H1 (cell line): ENCODE data around the gene ADM5. TPM values are rescaled to one million over a fixed set of nuclear protein-coding genes. Genes with fewer than 3 reads are reported as not detected.
A peak's percentile ranks its signal among the peaks of the same experiment; 100 is the strongest.

Source experiments
- CTCF ChIA-PET: fragments of 300-600 bp; sonication (Branson Sonifier 250); formaldehyde crosslinking; loops from one replicate; lab custom pipeline; 2021; ENCODE audit not compliant: partially characterized antibody; lab: Charles Lee
- POLR2A ChIA-PET: fragments of 300-600 bp; sonication (Branson Sonifier 250); formaldehyde crosslinking; loops from one replicate; lab custom pipeline; 2021; ENCODE audit warnings: inconsistent platforms; ENCODE audit not compliant: partially characterized antibody; lab: Charles Lee
- DNase-seq, 2 experiments: peaks; one replicate each; pipeline versions ENCODE4 v3.0.0 to v3.0.0-alpha.2; 2010 to 2022; ENCODE audit warnings: low spot score in 2 of 2, low read depth in 1 of 2, mixed read lengths in 1 of 2
- FAIRE-seq: peaks from 2 replicates; lab custom pipeline; 2011; peaks lifted over from hg19 to GRCh38; lab: Jason Lieb, UNC
- H2AFZ ChIP-seq: 2 replicates; pipeline ENCODE4 v1.8.1; 2012; ENCODE audit warnings: low read length, inconsistent platforms
- H2AK5ac ChIP-seq: 2 replicates; pipeline ENCODE4 v1.6.1; 2013; ENCODE audit warnings: low read depth, low read length
- H2BK120ac ChIP-seq: replicated peaks from 2 replicates; pipeline ENCODE3; 2013; ENCODE audit warnings: low read depth, low read length, inconsistent platforms
- H2BK12ac ChIP-seq: 2 replicates; pipeline ENCODE4 v1.6.1; 2013; ENCODE audit warnings: low read depth, low read length
- H2BK15ac ChIP-seq: 2 replicates; pipeline ENCODE4 v1.6.1; 2013; ENCODE audit warnings: low read length
- H2BK20ac ChIP-seq: 2 replicates; pipeline ENCODE4 v1.6.1; 2013; ENCODE audit warnings: low read length
- H2BK5ac ChIP-seq: 2 replicates; pipeline ENCODE4 v1.6.1; 2013; ENCODE audit warnings: low read depth, low read length
- H3K14ac ChIP-seq: 2 replicates; pipeline ENCODE4 v1.6.1; 2013; ENCODE audit warnings: inconsistent platforms; ENCODE audit not compliant: insufficient read length
- H3K18ac ChIP-seq: 2 replicates; pipeline ENCODE4 v1.6.1; 2013; ENCODE audit warnings: low read length; ENCODE audit errors: extremely low read depth
- H3K23ac ChIP-seq: 2 replicates; pipeline ENCODE4 v1.6.1; 2013; ENCODE audit warnings: inconsistent platforms; ENCODE audit not compliant: insufficient read length
- H3K23me2 ChIP-seq: 2 replicates; pipeline ENCODE4 v1.6.1; 2013; ENCODE audit warnings: low read depth, low read length
- H3K27ac ChIP-seq: 2 replicates; pipeline ENCODE4 v1.6.1; 2011; ENCODE audit warnings: low read depth, low read length, inconsistent platforms
- H3K27me3 ChIP-seq, 4 experiments: replicated peaks in 1 of 4; 1 replicate in 1 of 4; 2 replicates in 3 of 4; pipeline versions ENCODE4 v1.6.1 to v1.8.1; 2011 to 2013; ENCODE audit warnings: low read length in 3 of 4, mild to moderate bottlenecking in 3 of 4, inconsistent platforms in 2 of 4, mixed read lengths in 2 of 4, moderate library complexity in 1 of 4; ENCODE audit not compliant: control insufficient read depth in 3 of 4, insufficient read depth in 3 of 4; ENCODE audit errors: extremely low read depth in 1 of 4
- H3K36me3 ChIP-seq, 4 experiments: 2 replicates each; pipeline versions ENCODE4 v1.6.1 to v1.8.1; 2011 to 2013; ENCODE audit warnings: mild to moderate bottlenecking in 4 of 4, low read length in 3 of 4, moderate library complexity in 2 of 4, control low read depth in 1 of 4, inconsistent platforms in 1 of 4; ENCODE audit not compliant: insufficient read depth in 4 of 4, control insufficient read depth in 2 of 4
- H3K4ac ChIP-seq: replicated peaks from 2 replicates; pipeline ENCODE3; 2013; ENCODE audit warnings: low read length, low read depth, mixed read lengths, inconsistent platforms; ENCODE audit not compliant: insufficient read length
- H3K4me1 ChIP-seq, 4 experiments: replicated peaks in 1 of 4; 1 replicate in 1 of 4; 2 replicates in 3 of 4; pipeline versions ENCODE4 v1.6.1 to v1.8.1; 2011 to 2013; ENCODE audit warnings: low read length in 3 of 4, inconsistent platforms in 2 of 4, mixed read lengths in 1 of 4; ENCODE audit not compliant: insufficient read depth in 4 of 4, control insufficient read depth in 3 of 4
- H3K4me2 ChIP-seq, 2 experiments: 2 replicates each; pipeline versions ENCODE4 v1.6.1 to v1.8.1; 2011 to 2013; ENCODE audit warnings: low read depth in 2 of 2, low read length in 2 of 2, control low read depth in 1 of 2, inconsistent platforms in 1 of 2, mild to moderate bottlenecking in 1 of 2; ENCODE audit not compliant: insufficient read depth in 1 of 2
- H3K4me3 ChIP-seq, 4 experiments: fragments of 200-600, 300-600 bp in 1 of 4; sonication (generic), shearing (Covaris generic), sonication (Bioruptor Twin) in 1 of 4; 2 replicates each; pipeline versions ENCODE4 v1.5.1 to v1.8.1; 2011 to 2016; ENCODE audit warnings: low read length in 4 of 4, low read depth in 3 of 4, control low read depth in 2 of 4, inconsistent platforms in 2 of 4, mild to moderate bottlenecking in 2 of 4, mixed read lengths in 1 of 4, moderate library complexity in 1 of 4; ENCODE audit not compliant: insufficient read depth in 2 of 4; ENCODE audit errors: extremely low read depth in 1 of 4
- H3K56ac ChIP-seq: replicated peaks from 2 replicates; pipeline ENCODE3; 2013; ENCODE audit warnings: low read depth, mild to moderate bottlenecking, mixed read lengths, low read length, inconsistent platforms; ENCODE audit not compliant: insufficient read length
- H3K79me1 ChIP-seq: 2 replicates; pipeline ENCODE4 v1.6.1; 2013; ENCODE audit warnings: low read depth, low read length, control low read depth
- H3K79me2 ChIP-seq, 2 experiments: 2 replicates each; pipeline versions ENCODE4 v1.6.1 to v1.8.1; 2012 to 2013; ENCODE audit warnings: low read length in 2 of 2, mild to moderate bottlenecking in 2 of 2, inconsistent platforms in 1 of 2; ENCODE audit not compliant: insufficient read depth in 2 of 2, control insufficient read depth in 1 of 2
- H3K9ac ChIP-seq, 4 experiments: replicated peaks in 1 of 4; 1 replicate in 1 of 4; 2 replicates in 3 of 4; pipeline versions ENCODE4 v1.6.1 to v1.8.1; 2011 to 2013; ENCODE audit warnings: low read depth in 3 of 4, low read length in 3 of 4, control low read depth in 2 of 4, mild to moderate bottlenecking in 2 of 4, moderate library complexity in 2 of 4, inconsistent platforms in 1 of 4; ENCODE audit errors: extremely low read depth in 1 of 4
- H3K9me3 ChIP-seq, 2 experiments: 2 replicates each; pipeline versions ENCODE4 v1.6.1 to v1.8.1; 2012 to 2013; ENCODE audit warnings: mild to moderate bottlenecking in 2 of 2, moderate library complexity in 2 of 2, control low read depth in 1 of 2, inconsistent platforms in 1 of 2, low read depth in 1 of 2, low read length in 1 of 2, mixed read lengths in 1 of 2; ENCODE audit not compliant: insufficient read depth in 2 of 2
- H4K20me1 ChIP-seq, 2 experiments: replicated peaks in 1 of 2; 2 replicates each; pipeline versions ENCODE3 to v1.8.1; 2011 to 2013; ENCODE audit warnings: inconsistent platforms in 2 of 2, low read length in 2 of 2, mild to moderate bottlenecking in 1 of 2; ENCODE audit not compliant: insufficient read depth in 2 of 2, control insufficient read depth in 1 of 2
- H4K5ac ChIP-seq: 2 replicates; pipeline ENCODE4 v1.6.1; 2013; ENCODE audit warnings: low read length, low read depth, mixed read lengths, inconsistent platforms; ENCODE audit not compliant: insufficient read length
- H4K8ac ChIP-seq: 2 replicates; pipeline ENCODE4 v1.8.0; 2013; ENCODE audit warnings: mild to moderate bottlenecking, moderate library complexity, low read length, inconsistent platforms; ENCODE audit not compliant: insufficient read depth; ENCODE audit errors: extremely low read depth
- H4K91ac ChIP-seq: replicated peaks from 2 replicates; pipeline ENCODE3; 2013; ENCODE audit warnings: low read length, mixed read lengths, inconsistent platforms; ENCODE audit not compliant: insufficient read length
- E2F6 ChIP-seq: IDR thresholded peaks from 2 replicates; pipeline ENCODE4 v1.6.1; 2012; ENCODE audit warnings: inconsistent platforms
- FOSL1 ChIP-seq: IDR thresholded peaks from 2 replicates; pipeline ENCODE4 v1.6.1; 2011; ENCODE audit warnings: mild to moderate bottlenecking, low read depth, low read length, moderate library complexity; ENCODE audit not compliant: insufficient read depth
- SIX5 ChIP-seq: IDR thresholded peaks from 2 replicates; pipeline ENCODE4 v1.6.1; 2011; ENCODE audit warnings: mild to moderate bottlenecking, low read depth, low read length
- WGBS, 2 experiments: shearing (Covaris generic) in 1 of 2; methylation state at CpG; one replicate each; pipeline versions ENCODE4 v1.1.6 to v1.1.7; 2013 to 2015; ENCODE audit warnings: low lambda C conversion rate in 2 of 2, mixed read lengths in 2 of 2, inconsistent platforms in 1 of 2, low coverage in 1 of 2, missing lambda C conversion rate in 1 of 2; ENCODE audit not compliant: insufficient replicate concordance in 2 of 2, insufficient coverage in 1 of 2, insufficient read length in 1 of 2; ENCODE audit errors: extremely low coverage in 1 of 2, missing lambda C conversion rate in 1 of 2; 5-methylcytosine and 5-hydroxymethylcytosine counted together
- long read RNA-seq, 2 experiments: library from RNA in 1 of 2; library from capped mRNA in 1 of 2; stranded (forward); transcript quantifications; one replicate each; pipeline ENCODE4 v2.0.0, GENCODE V29; 2021; ENCODE audit warnings: inconsistent platforms in 1 of 2
- polyA minus RNA-seq, 3 experiments: library from RNA; depleted of rRNA, polyadenylated mRNA; stranded (reverse); fragments of >200 nt; gene quantifications; 1 replicate in 2 of 3; 2 replicates in 1 of 3; pipeline ENCODE4 v1.2.3, GENCODE V29; 2011
- polyA plus RNA-seq, 7 experiments: library from polyadenylated mRNA; depleted of rRNA in 3 of 7; stranded (reverse) in 5 of 7; unstranded in 2 of 7; fragments of >200 nt in 5 of 7; fragments of 200-250 nt in 2 of 7; gene quantifications; 1 replicate in 5 of 7; 2 replicates in 1 of 7; 4 replicates in 1 of 7; pipeline versions ENCODE4 v1.2.1 to v1.2.3, GENCODE V29; 2011 to 2013; ENCODE audit warnings: missing spikeins in 2 of 7, mixed read lengths in 2 of 7
- total RNA-seq: library from RNA; stranded (reverse); fragmentation: NEBNext Ultra II Directional; extraction: Animal tissue kit (Norgen Biotek cat#: 25700); gene quantifications from 2 replicates; pipeline ENCODE4 v1.2.1, GENCODE V29; 2021
- TF ChIP-seq, protein P1 (sequence below): IDR thresholded peaks from 2 replicates; pipeline ENCODE4 v1.6.1; 2012; ENCODE audit warnings: low read length, inconsistent platforms

The ADM5 gene, protein sequence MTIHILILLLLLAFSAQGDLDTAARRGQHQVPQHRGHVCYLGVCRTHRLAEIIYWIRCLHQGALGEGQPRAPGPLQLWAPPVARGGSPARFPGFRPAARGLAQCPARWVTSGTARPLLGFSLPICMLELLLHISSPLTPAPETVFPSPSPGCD
- total RNA-seq, result 2.6 and 4.3 TPM in 2 replicates
- polyA plus RNA-seq (2011; rRNA removed), result 2.5 and 5.4 TPM in 2 replicates
- polyA plus RNA-seq (2011; cell fraction: cytosol; rRNA removed), result 2.9 TPM
- 28.5 TPM for polyA plus RNA-seq (2011; cell fraction: nucleus; rRNA removed)
- polyA plus RNA-seq (2012, experiment 1 of 2), result 2.1 to 4.5 TPM (median 2.7 TPM) in 4 replicates
- 1.9 TPM for polyA plus RNA-seq (2012, experiment 2 of 2)
- polyA plus RNA-seq (2013, experiment 1 of 2), result 1.7 TPM
- 1.8 TPM for polyA plus RNA-seq (2013, experiment 2 of 2)
- 0.59 and 1.3 TPM in 2 replicates for polyA minus RNA-seq (2011; rRNA and poly(A)+ RNA removed)
- polyA minus RNA-seq (2011; cell fraction: cytosol; rRNA and poly(A)+ RNA removed), result 2.1 TPM
- polyA minus RNA-seq (2011; cell fraction: nucleus; rRNA and poly(A)+ RNA removed), result 13.0 TPM
- long read RNA-seq, experiment 1, partial matches to known transcripts, result 0 of 2 reads
- long read RNA-seq, experiment 1, other reads (novel, unspliced or antisense), result 0 of 2 reads
- long read RNA-seq, experiment 2, result 0 reads

- Histone ChIP-seq H2BK120ac (peak within 1 kb of the TSS; percentile 10), H3K14ac (no peak within 1 kb of the TSS), H3K4me2 (peak within 1 kb of the TSS; percentile 93 to 99), H3K9ac (peak within 1 kb of the TSS; percentile 52 to 91 (median 84)), H2BK12ac (0 out of 2 replicates have a peak within 1 kb of the TSS, but pooled peaks have one; percentile 60), H2AK5ac (peak within 1 kb of the TSS; percentile 60; the same call in 1 of the 2 replicates), H3K9me3 (no peaks in the 10 kb centered on the region), H3K23ac (no peak within 1 kb of the TSS), H2AFZ (no peak within 1 kb of the TSS), H3K56ac (peak within 1 kb of the TSS; percentile 63), H4K91ac (no peak within 1 kb of the TSS), H4K5ac (no peak within 1 kb of the TSS), H4K20me1 (peaks cover 12 to 30% of the 10 kb centered on the region in 2 experiments), H4K8ac (peak within 1 kb of the TSS; percentile 28), H3K4ac (peak within 1 kb of the TSS; percentile 94), H3K27ac (peak within 1 kb of the TSS; percentile 57; the same call in 1 of the 2 replicates), H3K4me3 (peak within 1 kb of the TSS; percentile 88 to 94 (median 92)), H3K18ac (peak within 1 kb of the TSS; percentile 71), H3K36me3 (peaks cover 12 to 37% (median 25%) of the 10 kb centered on the region in 4 experiments), H2BK15ac (peak within 1 kb of the TSS; percentile 72; the same call in 1 of the 2 replicates), H3K79me2 (peaks cover 0 to 14% of the 10 kb centered on the region in 2 experiments; a peak in 1 of 4 replicates), H3K27me3 (no peaks in the 10 kb centered on the region), H3K4me1 (peaks cover 0 to 25% (median 14%) of the 10 kb centered on the region in 4 experiments; a peak in 6 of 7 replicates), H2BK20ac (no peak within 1 kb of the TSS; the same call in 1 of the 2 replicates), H2BK5ac (peak within 1 kb of the TSS; percentile 84), H3K79me1 (peaks cover 6% of the 10 kb centered on the region; the same call in 1 of the 2 replicates), H3K23me2 (peaks cover 20% of the 10 kb centered on the region)
- CTCF ChIA-PET, result interaction anchor here (0.8 to 3.4 kb wide), 16 partner anchors 9 to 190 kb away, joined by 3 to 11 read pairs (median 4); partner anchors contain the start of genes IRF3 and PTOV1
- DNase-seq (peak in 1 of 2 experiments; percentile 87), FAIRE-seq (no peak)
- POLR2A ChIA-PET, result interaction anchor here (0.5 to 12.2 kb wide), 37 partner anchors 9 to 275 kb away, joined by 3 to 168 read pairs (median 4); partner anchors contain the start of genes BCL2L12, FUZ, IRF3 and PRMT1
- whole genome bisulfite sequencing, 2 experiments, result 32% methylated on average over 38 of the region's 54 CpGs; no CpG with 5 or more reads in 1 of the 2 experiments
- TF ChIP-seq, protein P1, sequence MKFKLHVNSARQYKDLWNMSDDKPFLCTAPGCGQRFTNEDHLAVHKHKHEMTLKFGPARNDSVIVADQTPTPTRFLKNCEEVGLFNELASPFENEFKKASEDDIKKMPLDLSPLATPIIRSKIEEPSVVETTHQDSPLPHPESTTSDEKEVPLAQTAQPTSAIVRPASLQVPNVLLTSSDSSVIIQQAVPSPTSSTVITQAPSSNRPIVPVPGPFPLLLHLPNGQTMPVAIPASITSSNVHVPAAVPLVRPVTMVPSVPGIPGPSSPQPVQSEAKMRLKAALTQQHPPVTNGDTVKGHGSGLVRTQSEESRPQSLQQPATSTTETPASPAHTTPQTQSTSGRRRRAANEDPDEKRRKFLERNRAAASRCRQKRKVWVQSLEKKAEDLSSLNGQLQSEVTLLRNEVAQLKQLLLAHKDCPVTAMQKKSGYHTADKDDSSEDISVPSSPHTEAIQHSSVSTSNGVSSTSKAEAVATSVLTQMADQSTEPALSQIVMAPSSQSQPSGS, result no peak
- TF ChIP-seq SIX5 (no peak), FOSL1 (no peak), E2F6 (no peak)
Measured at GRCh38 chr19:49689133-49690078, at the start of gene ADM5. ADM5 (plus strand) TSS chr19:49689594; CDS start chr19:49689838, 244 bp downstream.
